GM23338 (cell line): ENCODE results near the gene CDYL2.

ENCODE experiments used
- CTCF ChIP-seq, 2 experiments: fragments of 200-600 bp in 1 of 2; sonication (generic) in 1 of 2; conservative IDR thresholded peaks; 2 replicates each; pipeline versions ENCODE4 v1.5.1 to v1.6.1; 2016 to 2017; ENCODE audit warnings: antibody characterized with exemption in 2 of 2, low read depth in 2 of 2, mild to moderate bottlenecking in 2 of 2, moderate library complexity in 1 of 2
- EZH2 ChIP-seq: fragments of 200-600 bp; sonication (generic); IDR thresholded peaks from one replicate; pipeline ENCODE4 v1.8.0; 2017; ENCODE audit warnings: antibody characterized with exemption, mild to moderate bottlenecking, low read depth; ENCODE audit not compliant: unreplicated experiment
- JUNB ChIP-seq: IDR thresholded peaks from one replicate; pipeline ENCODE4 v1.6.1; 2016; ENCODE audit warnings: antibody characterized with exemption; ENCODE audit not compliant: unreplicated experiment
- REST ChIP-seq: IDR thresholded peaks from one replicate; pipeline ENCODE4 v1.6.1; 2018; ENCODE audit warnings: antibody characterized with exemption; ENCODE audit not compliant: unreplicated experiment

GRCh38 chr16:80607204-80607603 lies 197.2 kb downstream of the CDYL2 start:
- no peak for TF ChIP-seq CTCF (conservative IDR thresholded peaks at IDR 0.05; ENCODE audit: low read depth in 2 of 2)
- TF ChIP-seq REST = no peak
- no peak for TF ChIP-seq JUNB
- no peak for TF ChIP-seq EZH2
